ENCODE data around the gene EFHB.
"Not testable (repeated sequence)": the region's sequence is repeated elsewhere in the genome, so short reads cannot be mapped to it uniquely, and the experiment has no call there.

EFHB gene

GRCh38 chr3:19934098-19934566, at the start of gene EFHB:
Gene EFHB, minus strand, starts transcription at chr3:19934217. Its CDS starts 199 bp downstream, at chr3:19934018.
- H3K27me3 Mint-ChIP-seq: peaks cover 23% of the 10 kb centered on the region
- no peaks in the 10 kb centered on the region for H3K9me3 Mint-ChIP-seq
- peak within 1 kb of the TSS in 1 of 2 donors; percentile 1 for H3K4me3 Mint-ChIP-seq
- ATAC-seq (no peak), DNase-seq (no peak)
- peak within 1 kb of the TSS in 1 of 2 donors; percentile 10 for H3K27ac Mint-ChIP-seq
- H3K4me1 Mint-ChIP-seq: peaks cover 46% of the 10 kb centered on the region

GRCh38 chr3:19972054-19972453, 38.0 kb upstream of the EFHB start:
- no peak overlapping the region for H3K27ac Mint-ChIP-seq
- H3K27me3 Mint-ChIP-seq: no peaks in the 10 kb centered on the region
- ATAC-seq (no peak), DNase-seq (no peak)
- peaks cover 16% of the 10 kb centered on the region for H3K4me1 Mint-ChIP-seq
- H3K4me3 Mint-ChIP-seq: no peak overlapping the region
- no peaks in the 10 kb centered on the region for H3K9me3 Mint-ChIP-seq

- Mint-ChIP-seq H3K4me1 (peaks cover 26% of the 10 kb centered on the region), H3K27me3 (no peaks in the 10 kb centered on the region), H3K27ac (no peak overlapping the region), H3K9me3 (no peaks in the 10 kb centered on the region), H3K4me3 (no peak overlapping the region)
- ATAC-seq: no peak
- no peak for DNase-seq
Observed at GRCh38 chr3:19970327-19970726, 36.3 kb upstream of the EFHB start.

GRCh38 chr3:19967812-19968211, 33.8 kb upstream of the EFHB start:
- H3K4me3 Mint-ChIP-seq: no peak overlapping the region
- H3K27me3 Mint-ChIP-seq: no peaks in the 10 kb centered on the region
- H3K9me3 Mint-ChIP-seq: no peaks in the 10 kb centered on the region
- no peak overlapping the region for H3K27ac Mint-ChIP-seq
- peaks cover 26% of the 10 kb centered on the region for H3K4me1 Mint-ChIP-seq
- ATAC-seq (no peak), DNase-seq (no peak)

- no peak for ATAC-seq
- DNase-seq: no peak
- no peaks in the 10 kb centered on the region for H3K9me3 Mint-ChIP-seq
- H3K4me3 Mint-ChIP-seq: no peak overlapping the region
- peaks cover 31% of the 10 kb centered on the region for H3K4me1 Mint-ChIP-seq
- H3K27ac Mint-ChIP-seq: no peak overlapping the region
- H3K27me3 Mint-ChIP-seq: no peaks in the 10 kb centered on the region
Observed at GRCh38 chr3:19967208-19967607, 33.2 kb upstream of the EFHB start.

- H3K4me3 Mint-ChIP-seq: no peak overlapping the region
- peaks cover 54% of the 10 kb centered on the region for H3K4me1 Mint-ChIP-seq
- H3K27me3 Mint-ChIP-seq: no peaks in the 10 kb centered on the region
Observed at GRCh38 chr3:19961960-19962359, 27.9 kb upstream of the EFHB start.

GRCh38 chr3:19960696-19961095, 26.7 kb upstream of the EFHB start:
- ATAC-seq: no peak
- H3K27me3 Mint-ChIP-seq: no peaks in the 10 kb centered on the region
- H3K4me3 Mint-ChIP-seq: no peak overlapping the region
- DNase-seq: no peak
- H3K27ac Mint-ChIP-seq: no peak overlapping the region
- H3K9me3 Mint-ChIP-seq: no peaks in the 10 kb centered on the region
- peaks cover 47% of the 10 kb centered on the region for H3K4me1 Mint-ChIP-seq

More at GRCh38 chr3:19961960-19962359, 27.9 kb upstream of the EFHB start:
- H3K27ac Mint-ChIP-seq: peak overlapping the region in 1 of 2 donors; percentile 29
- ATAC-seq (no peak), DNase-seq (no peak)
- H3K9me3 Mint-ChIP-seq: no peaks in the 10 kb centered on the region

- H3K27ac Mint-ChIP-seq: no peak overlapping the region
- no peaks in the 10 kb centered on the region for H3K27me3 Mint-ChIP-seq
- peaks cover 49% of the 10 kb centered on the region for H3K4me1 Mint-ChIP-seq
Observed at GRCh38 chr3:19959505-19959904, 25.5 kb upstream of the EFHB start.

GRCh38 chr3:19957354-19957753, 23.3 kb upstream of the EFHB start:
- H3K4me3 Mint-ChIP-seq, H3K27me3 Mint-ChIP-seq, DNase-seq, ATAC-seq, H3K9me3 Mint-ChIP-seq, H3K27ac Mint-ChIP-seq: not testable (repeated sequence)
- peaks cover 48% of the 10 kb centered on the region for H3K4me1 Mint-ChIP-seq

More at GRCh38 chr3:19959505-19959904, 25.5 kb upstream of the EFHB start:
- ATAC-seq (no peak), DNase-seq (no peak)
- Mint-ChIP-seq H3K4me3 (no peak overlapping the region), H3K9me3 (no peaks in the 10 kb centered on the region)

GRCh38 chr3:19954676-19955075, 20.7 kb upstream of the EFHB start:
- H3K27me3 Mint-ChIP-seq: no peaks in the 10 kb centered on the region
- H3K4me1 Mint-ChIP-seq: peaks cover 42% of the 10 kb centered on the region
- no peak overlapping the region for H3K27ac Mint-ChIP-seq
- H3K9me3 Mint-ChIP-seq: no peaks in the 10 kb centered on the region
- H3K4me3 Mint-ChIP-seq: no peak overlapping the region
- DNase-seq: no peak
- ATAC-seq: no peak

- no peak overlapping the region for H3K27ac Mint-ChIP-seq
- H3K4me3 Mint-ChIP-seq: no peak overlapping the region
- H3K9me3 Mint-ChIP-seq: no peaks in the 10 kb centered on the region
- H3K4me1 Mint-ChIP-seq: peaks cover 42% of the 10 kb centered on the region
- ATAC-seq (no peak), DNase-seq (no peak)
- H3K27me3 Mint-ChIP-seq: no peaks in the 10 kb centered on the region
Observed at GRCh38 chr3:19950316-19950715, 16.3 kb upstream of the EFHB start.

- Mint-ChIP-seq H3K27ac (peak overlapping the region; percentile 98 to 99), H3K4me3 (peak overlapping the region; percentile 89), H3K4me1 (peaks cover 35% of the 10 kb centered on the region), H3K27me3 (no peaks in the 10 kb centered on the region), H3K9me3 (peaks cover 0 to 5% of the 10 kb centered on the region in 2 donors)
- ATAC-seq: no peak
- DNase-seq: no peak
Observed at GRCh38 chr3:19948226-19948591, 14.2 kb upstream of the EFHB start.

- H3K4me1 Mint-ChIP-seq: peaks cover 35% of the 10 kb centered on the region
- peak overlapping the region; percentile 98 to 99 for H3K27ac Mint-ChIP-seq
- peak; percentile 58 to 62 for DNase-seq
- peak overlapping the region; percentile 89 for H3K4me3 Mint-ChIP-seq
- ATAC-seq: peak; percentile 39
- no peaks in the 10 kb centered on the region for H3K27me3 Mint-ChIP-seq
- peaks cover 0 to 5% of the 10 kb centered on the region in 2 donors for H3K9me3 Mint-ChIP-seq
Observed at GRCh38 chr3:19947549-19948225, 13.7 kb upstream of the EFHB start.

GRCh38 chr3:19946832-19947548, 13.0 kb upstream of the EFHB start, which contains the start of gene RAB5A:
Gene RAB5A, plus strand, starts transcription at chr3:19947097. Its CDS starts 3,802 bp downstream, at chr3:19950899.
- peaks cover 33% of the 10 kb centered on the region for H3K4me1 Mint-ChIP-seq
- H3K27ac Mint-ChIP-seq: peak within 1 kb of the TSS; percentile 98 to 99
- DNase-seq (peak; percentile 96 to 98), ATAC-seq (peak; percentile 94)
- H3K9me3 Mint-ChIP-seq: peaks cover 0 to 5% of the 10 kb centered on the region in 2 donors
- H3K4me3 Mint-ChIP-seq: peak within 1 kb of the TSS; percentile 89
- H3K27me3 Mint-ChIP-seq: no peaks in the 10 kb centered on the region

GRCh38 chr3:19945969-19946831, 12.2 kb upstream of the EFHB start:
- peak overlapping the region; percentile 98 to 99 for H3K27ac Mint-ChIP-seq
- H3K4me3 Mint-ChIP-seq: peak overlapping the region; percentile 89
- H3K27me3 Mint-ChIP-seq: no peaks in the 10 kb centered on the region
- peaks cover 0 to 5% of the 10 kb centered on the region in 2 donors for H3K9me3 Mint-ChIP-seq
- ATAC-seq (peak; percentile 5), DNase-seq (no peak)
- peaks cover 27% of the 10 kb centered on the region for H3K4me1 Mint-ChIP-seq
